ENCODE data around the gene KRTAP5-2. TPM values are rescaled to one million over a fixed set of nuclear protein-coding genes. Genes with fewer than 3 reads are reported as not detected.
"Not testable (repeated sequence)": the region's sequence is repeated elsewhere in the genome, so short reads cannot be mapped to it uniquely, and the experiment has no call there.

The KRTAP5-2 gene
- total and polyA plus RNA-seq, 5 donors from 2014 or later = 0.35 TPM; not detected in 4

DNA sequence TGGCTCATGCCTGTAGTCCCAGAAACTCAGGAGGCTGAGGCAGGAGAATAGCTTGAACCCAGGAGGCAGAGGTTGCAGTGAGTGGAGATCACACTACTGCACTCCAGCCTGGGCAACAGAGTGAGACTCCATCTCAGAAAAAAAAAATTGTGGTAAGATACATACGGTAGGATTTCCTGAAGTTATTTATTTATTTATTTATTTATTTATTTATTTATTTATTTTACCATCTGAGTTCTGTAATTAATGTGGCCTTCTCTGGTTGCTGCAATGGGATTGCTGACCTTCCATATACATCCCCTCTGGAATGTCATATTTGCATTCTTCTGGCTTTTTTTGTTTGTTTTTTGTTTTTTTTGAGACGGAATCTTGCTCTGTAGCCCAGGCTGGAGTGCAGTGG is 15.2 kb downstream of the KRTAP5-2 start:
- peaks cover 0 to 26% (median 2%) of the 10 kb centered on the region in 4 donors for H3K4me1 Mint-ChIP-seq
- H3K27ac Mint-ChIP-seq; DNase-seq; H3K9me3 ChIP-seq (ENCODE audit: control insufficient read depth in 2 of 2, low read length in 2 of 2); H3K4me3 Mint-ChIP-seq; H3K9me3 Mint-ChIP-seq; H3K36me3 Mint-ChIP-seq; H3K4me3 ChIP-seq (ENCODE audit: low read depth, low read length); ATAC-seq (ENCODE audit: low read depth in 2 of 2); H3K27ac ChIP-seq (ENCODE audit: insufficient read depth, low read length, poor library complexity, severe bottlenecking); H3K36me3 ChIP-seq (ENCODE audit: control insufficient read depth, insufficient read depth, low read length); H3K27me3 Mint-ChIP-seq; H3K27me3 ChIP-seq (ENCODE audit: control insufficient read depth, insufficient read depth, low read length): not testable (repeated sequence)
- H3K4me1 ChIP-seq (ENCODE audit: control insufficient read depth, insufficient read depth, low read length, poor library complexity, severe bottlenecking) = peaks cover 15% of the 10 kb centered on the region

DNA sequence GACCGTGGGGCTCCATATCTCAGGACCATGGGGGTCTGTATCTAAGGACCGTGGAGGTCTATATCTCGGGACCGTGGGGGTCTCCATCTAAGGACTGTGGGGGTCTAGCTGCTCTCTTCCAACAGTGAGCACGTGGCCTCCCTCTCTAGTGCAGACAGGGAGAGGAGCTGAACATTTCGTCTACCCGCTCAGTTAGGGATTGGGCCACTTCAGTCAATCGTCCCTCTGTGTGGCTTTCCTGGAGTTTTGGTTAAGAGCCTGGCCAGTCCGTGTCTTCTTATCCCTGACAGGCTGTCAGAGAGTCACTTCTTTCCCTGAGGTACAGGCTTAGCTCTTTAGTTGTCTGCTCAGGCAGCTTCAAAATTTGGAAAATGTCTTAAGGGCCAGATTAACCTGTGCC is 16.1 kb downstream of the KRTAP5-2 start:
- no peak overlapping the region for H3K4me3 Mint-ChIP-seq
- peak overlapping the region in 1 of 3 donors; percentile 51 for H3K27ac Mint-ChIP-seq

DNA sequence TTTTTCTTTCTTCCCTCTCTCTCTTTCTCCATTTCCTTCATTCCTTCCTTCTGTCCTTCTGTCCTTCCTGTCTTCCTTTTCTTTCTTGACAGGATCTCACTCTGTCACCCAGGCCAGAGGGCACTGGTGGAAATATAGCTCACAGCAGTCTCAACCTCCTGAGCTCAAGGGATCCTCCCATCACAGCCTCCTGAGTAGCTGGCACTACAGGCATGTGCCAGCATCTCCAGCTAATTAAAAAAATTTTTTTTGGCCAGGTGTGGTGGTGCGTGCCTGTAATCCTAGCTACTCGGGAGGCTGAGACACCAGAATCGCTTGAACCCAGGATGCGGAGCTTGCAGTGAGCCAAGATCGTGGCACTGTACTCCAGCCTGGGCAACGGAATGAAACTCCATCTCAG is 21.3 kb downstream of the KRTAP5-2 start:
- Histone ChIP-seq H3K4me1 (ENCODE audit: control insufficient read depth, insufficient read depth, low read length, poor library complexity, severe bottlenecking) (peaks cover 25% of the 10 kb centered on the region), H3K27ac (ENCODE audit: insufficient read depth, low read length, poor library complexity, severe bottlenecking) (no peak overlapping the region), H3K9me3 (ENCODE audit: control insufficient read depth in 2 of 2, low read length in 2 of 2) (no peaks in the 10 kb centered on the region), H3K4me3 (ENCODE audit: low read depth, low read length) (no peak overlapping the region), H3K27me3 (ENCODE audit: control insufficient read depth, insufficient read depth, low read length) (no peaks in the 10 kb centered on the region), H3K36me3 (ENCODE audit: control insufficient read depth, insufficient read depth, low read length) (no peaks in the 10 kb centered on the region)
- Mint-ChIP-seq H3K27me3 (peaks cover 12% of the 10 kb centered on the region), H3K9me3 (peaks cover 0 to 7% (median 0%) of the 10 kb centered on the region in 7 donors), H3K4me3 (peak overlapping the region; percentile 53 to 72 (median 65)), H3K27ac (peak overlapping the region in 1 of 3 donors; percentile 16), H3K4me1 (peaks cover 0 to 14% (median 1%) of the 10 kb centered on the region in 4 donors), H3K36me3 (peaks cover 4% of the 10 kb centered on the region)
- ATAC-seq (ENCODE audit: low read depth in 2 of 2) = no peak
- no peak for DNase-seq

More for the DNA sequence above, 16.1 kb downstream of the KRTAP5-2 start:
- Mint-ChIP-seq H3K27me3 (no peaks in the 10 kb centered on the region), H3K9me3 (peaks cover 0 to 7% (median 0%) of the 10 kb centered on the region in 7 donors), H3K36me3 (peaks cover 4% of the 10 kb centered on the region), H3K4me1 (peaks cover 0 to 21% (median 2%) of the 10 kb centered on the region in 4 donors)
- Histone ChIP-seq H3K9me3 (ENCODE audit: control insufficient read depth in 2 of 2, low read length in 2 of 2) (no peaks in the 10 kb centered on the region), H3K36me3 (ENCODE audit: control insufficient read depth, insufficient read depth, low read length) (no peaks in the 10 kb centered on the region), H3K27ac (ENCODE audit: insufficient read depth, low read length, poor library complexity, severe bottlenecking) (no peak overlapping the region), H3K4me1 (ENCODE audit: control insufficient read depth, insufficient read depth, low read length, poor library complexity, severe bottlenecking) (peaks cover 14% of the 10 kb centered on the region), H3K27me3 (ENCODE audit: control insufficient read depth, insufficient read depth, low read length) (no peaks in the 10 kb centered on the region), H3K4me3 (ENCODE audit: low read depth, low read length) (no peak overlapping the region)
- ATAC-seq (ENCODE audit: low read depth in 2 of 2) = no peak
- DNase-seq = no peak

DNA sequence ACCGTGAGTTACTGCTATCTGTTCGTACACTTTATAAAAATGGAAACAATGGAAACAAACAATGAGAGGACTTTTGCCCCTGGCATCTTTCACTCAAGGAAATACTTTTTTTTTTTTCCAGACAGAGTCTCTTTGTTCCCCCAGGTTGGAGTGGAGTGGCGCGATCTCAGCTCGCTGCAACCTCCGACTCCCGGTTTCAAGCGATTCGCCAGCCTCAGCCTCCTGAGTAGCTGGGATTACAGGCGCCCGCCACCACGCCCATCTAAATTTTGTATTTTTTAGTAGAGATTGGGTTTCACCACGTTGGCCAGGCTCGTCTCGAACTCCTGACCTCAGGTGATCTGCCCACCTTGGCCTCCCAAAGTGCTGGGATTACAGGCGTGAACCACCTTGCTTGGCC is 22.3 kb downstream of the KRTAP5-2 start:
- H3K27me3 ChIP-seq (ENCODE audit: control insufficient read depth, insufficient read depth, low read length); DNase-seq; H3K36me3 Mint-ChIP-seq; H3K4me3 ChIP-seq (ENCODE audit: low read depth, low read length); ATAC-seq (ENCODE audit: low read depth in 2 of 2); H3K9me3 ChIP-seq (ENCODE audit: control insufficient read depth in 2 of 2, low read length in 2 of 2); H3K27ac ChIP-seq (ENCODE audit: insufficient read depth, low read length, poor library complexity, severe bottlenecking); H3K9me3 Mint-ChIP-seq; H3K36me3 ChIP-seq (ENCODE audit: control insufficient read depth, insufficient read depth, low read length): not testable (repeated sequence)
- peak overlapping the region; percentile 66 to 86 (median 76) for H3K4me3 Mint-ChIP-seq
- peaks cover 13% of the 10 kb centered on the region for H3K27me3 Mint-ChIP-seq
- H3K4me1 Mint-ChIP-seq = peaks cover 0 to 17% (median 1%) of the 10 kb centered on the region in 4 donors
- H3K27ac Mint-ChIP-seq = peak overlapping the region in 2 of 3 donors; percentile 14 to 52
- peaks cover 33% of the 10 kb centered on the region for H3K4me1 ChIP-seq (ENCODE audit: control insufficient read depth, insufficient read depth, low read length, poor library complexity, severe bottlenecking)

DNA sequence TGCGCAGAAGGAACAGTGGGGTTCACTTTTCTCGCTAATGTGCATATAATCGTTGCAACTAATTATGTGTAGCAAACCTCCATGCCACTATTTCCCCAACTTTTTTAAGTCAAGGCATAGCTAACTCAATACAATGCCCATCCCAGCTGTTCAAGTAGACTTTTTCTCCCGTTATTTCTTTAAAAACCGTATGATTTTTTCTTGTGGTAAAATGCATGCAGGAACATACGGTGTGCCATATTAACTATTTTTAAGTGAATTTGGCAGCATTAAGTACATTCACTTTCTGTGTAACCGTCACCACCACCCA is 23.2 kb downstream of the KRTAP5-2 start:
- no peaks in the 10 kb centered on the region for H3K9me3 ChIP-seq (ENCODE audit: control insufficient read depth in 2 of 2, low read length in 2 of 2)
- H3K36me3 ChIP-seq (ENCODE audit: control insufficient read depth, insufficient read depth, low read length) = no peaks in the 10 kb centered on the region
- Mint-ChIP-seq H3K9me3 (peaks cover 0 to 7% (median 0%) of the 10 kb centered on the region in 7 donors), H3K27me3 (peaks cover 17% of the 10 kb centered on the region), H3K4me3 (peak overlapping the region; percentile 66 to 86 (median 76)), H3K4me1 (peaks cover 0 to 23% (median 1%) of the 10 kb centered on the region in 4 donors), H3K36me3 (peaks cover 4% of the 10 kb centered on the region), H3K27ac (peak overlapping the region in 1 of 3 donors; percentile 52)
- DNase-seq = no peak
- ATAC-seq (ENCODE audit: low read depth in 2 of 2) = no peak
- H3K27ac ChIP-seq (ENCODE audit: insufficient read depth, low read length, poor library complexity, severe bottlenecking) = no peak overlapping the region
- peak overlapping the region; percentile 24 for H3K4me3 ChIP-seq (ENCODE audit: low read depth, low read length)
- H3K4me1 ChIP-seq (ENCODE audit: control insufficient read depth, insufficient read depth, low read length, poor library complexity, severe bottlenecking) = peaks cover 40% of the 10 kb centered on the region
- peaks cover 3% of the 10 kb centered on the region for H3K27me3 ChIP-seq (ENCODE audit: control insufficient read depth, insufficient read depth, low read length)

DNA sequence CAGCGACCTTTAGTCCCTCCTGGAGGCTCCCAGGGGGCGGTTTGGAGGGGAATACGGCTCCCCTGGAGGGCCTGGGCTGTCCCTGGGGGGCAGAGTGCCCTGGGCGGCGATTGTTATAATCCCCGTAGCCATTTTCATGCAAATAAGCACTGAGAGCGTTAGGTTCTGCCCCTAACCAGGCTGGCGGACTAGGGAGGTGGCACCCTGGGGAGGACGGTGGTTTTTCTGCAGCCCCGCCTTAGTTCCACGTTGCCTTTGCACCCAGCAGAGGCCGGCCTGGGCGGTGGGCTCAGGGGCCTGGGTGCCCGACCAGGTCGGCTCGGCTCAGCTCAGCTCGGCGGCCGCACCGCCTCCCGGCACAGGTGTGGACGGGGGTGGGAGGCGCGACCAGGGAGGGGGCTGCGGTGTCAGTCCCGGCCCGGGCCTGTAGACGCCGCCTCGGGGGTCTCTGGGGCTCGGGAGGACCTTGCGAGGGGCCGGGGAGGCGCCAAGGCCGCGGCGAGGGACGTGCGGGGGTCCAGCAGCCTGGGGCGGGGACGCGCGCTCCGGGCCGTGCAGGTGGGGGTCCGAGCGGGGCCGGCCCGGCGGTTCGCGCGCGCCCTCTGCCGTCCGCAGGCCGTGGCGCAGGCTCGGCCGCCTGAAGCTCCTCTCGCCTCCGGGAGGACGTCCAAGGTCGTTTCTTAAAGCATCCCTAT is 23.7 kb downstream of the KRTAP5-2 start:
- Histone ChIP-seq H3K4me3 (ENCODE audit: low read depth, low read length) (peak overlapping the region; percentile 44), H3K4me1 (ENCODE audit: control insufficient read depth, insufficient read depth, low read length, poor library complexity, severe bottlenecking) (peaks cover 40% of the 10 kb centered on the region), H3K9me3 (ENCODE audit: control insufficient read depth in 2 of 2, low read length in 2 of 2) (no peaks in the 10 kb centered on the region), H3K27me3 (ENCODE audit: control insufficient read depth, insufficient read depth, low read length) (peaks cover 3% of the 10 kb centered on the region), H3K27ac (ENCODE audit: insufficient read depth, low read length, poor library complexity, severe bottlenecking) (peak overlapping the region; percentile 93), H3K36me3 (ENCODE audit: control insufficient read depth, insufficient read depth, low read length) (no peaks in the 10 kb centered on the region)
- Mint-ChIP-seq H3K36me3 (peaks cover 4% of the 10 kb centered on the region), H3K4me1 (peaks cover 0 to 28% (median 3%) of the 10 kb centered on the region in 4 donors), H3K9me3 (peaks cover 0 to 7% (median 0%) of the 10 kb centered on the region in 7 donors), H3K27ac (peak overlapping the region; percentile 48 to 92 (median 73)), H3K27me3 (peaks cover 20% of the 10 kb centered on the region), H3K4me3 (peak overlapping the region; percentile 84 to 93 (median 86))
- ATAC-seq (ENCODE audit: low read depth in 2 of 2) (peak; percentile 44 to 54), DNase-seq (peak; percentile 45 to 65 (median 51))

DNA sequence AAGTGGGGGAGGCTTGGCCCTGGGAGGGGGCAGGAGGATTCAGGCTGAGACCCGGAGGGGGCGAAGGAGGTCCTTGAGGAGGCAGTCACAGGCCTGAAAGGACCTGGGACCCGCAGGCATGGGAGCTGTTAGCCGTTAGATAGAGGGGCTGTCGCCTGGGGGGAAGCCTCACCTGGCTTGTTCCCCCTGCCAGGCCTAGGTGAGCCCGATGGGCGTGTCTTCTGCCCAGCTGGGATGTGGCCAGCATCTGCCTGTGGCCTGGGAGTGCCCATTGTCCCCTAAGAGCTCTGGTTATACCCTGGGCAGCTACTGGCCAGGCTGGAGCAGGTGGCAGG is 24.2 kb downstream of the KRTAP5-2 start:
- peak overlapping the region; percentile 52 to 92 (median 73) for H3K27ac Mint-ChIP-seq
- H3K4me1 Mint-ChIP-seq = peaks cover 0 to 32% (median 4%) of the 10 kb centered on the region in 4 donors
- no peak for DNase-seq

More for the DNA sequence above, 24.2 kb downstream of the KRTAP5-2 start:
- peak overlapping the region; percentile 44 for H3K4me3 ChIP-seq (ENCODE audit: low read depth, low read length)
- H3K9me3 ChIP-seq (ENCODE audit: control insufficient read depth in 2 of 2, low read length in 2 of 2) = no peaks in the 10 kb centered on the region
- Mint-ChIP-seq H3K36me3 (peaks cover 4% of the 10 kb centered on the region), H3K4me3 (peak overlapping the region; percentile 84 to 93 (median 86)), H3K27me3 (peaks cover 24% of the 10 kb centered on the region), H3K9me3 (peaks cover 0 to 4% (median 0%) of the 10 kb centered on the region in 7 donors)
- ATAC-seq (ENCODE audit: low read depth in 2 of 2) = no peak
- peaks cover 40% of the 10 kb centered on the region for H3K4me1 ChIP-seq (ENCODE audit: control insufficient read depth, insufficient read depth, low read length, poor library complexity, severe bottlenecking)
- H3K36me3 ChIP-seq (ENCODE audit: control insufficient read depth, insufficient read depth, low read length) = no peaks in the 10 kb centered on the region
- peak overlapping the region; percentile 93 for H3K27ac ChIP-seq (ENCODE audit: insufficient read depth, low read length, poor library complexity, severe bottlenecking)
- H3K27me3 ChIP-seq (ENCODE audit: control insufficient read depth, insufficient read depth, low read length) = peaks cover 3% of the 10 kb centered on the region

Measured in CD4-positive, CD25-positive, alpha-beta regulatory T cell (primary cell).